K562 (cell line): ENCODE results near the gene RAB5A. TPM values are rescaled to one million over a fixed set of nuclear protein-coding genes. Genes with fewer than 3 reads are reported as not detected.

Experiments
- ATF4 ChIP-seq: fragments of 450-650 bp; formaldehyde crosslinking; IDR thresholded peaks from 2 replicates; pipeline ENCODE4 v1.4.0; 2022; ENCODE audit warnings: mild to moderate bottlenecking, moderate library complexity
- BCL6 ChIP-seq: fragments of 250-450 bp; sonication (Bioruptor Pico); IDR thresholded peaks from 2 replicates; pipeline ENCODE4 v1.4.0; 2020
- ESRRB ChIP-seq: fragments of 250-450 bp; sonication (Bioruptor Pico); IDR thresholded peaks from 2 replicates; pipeline ENCODE4 v1.5.0; 2020; ENCODE audit warnings: mild to moderate bottlenecking, moderate library complexity, borderline replicate concordance
- GMEB1 ChIP-seq: fragments of 250-450 bp; sonication (Bioruptor Pico); IDR thresholded peaks from 2 replicates; pipeline ENCODE4 v1.4.0; 2020; ENCODE audit warnings: mild to moderate bottlenecking
- GTF2A2 ChIP-seq: IDR thresholded peaks from 2 replicates; pipeline ENCODE4 v1.6.1; 2016; ENCODE audit warnings: mild to moderate bottlenecking, missing genetic modification characterization, missing compliant biosample characterization
- KLF13 ChIP-seq: fragments of 450-650 bp; IDR thresholded peaks from 2 replicates; pipeline ENCODE4 v1.6.1; 2016; ENCODE audit warnings: missing genetic modification characterization, low read depth, mild to moderate bottlenecking, missing compliant biosample characterization, moderate library complexity, borderline replicate concordance
- NCOA2 ChIP-seq, 2 experiments: fragments of 450-650 bp; IDR thresholded peaks; 2 replicates each; pipeline ENCODE4 v1.6.1; 2018; ENCODE audit warnings: mild to moderate bottlenecking in 2 of 2, moderate library complexity in 1 of 2; ENCODE audit not compliant: partially characterized antibody in 2 of 2
- NRF1 ChIP-seq, 2 experiments: fragments of 450-650 bp; IDR thresholded peaks in 1 of 2; conservative IDR thresholded peaks in 1 of 2; 2 replicates each; pipeline ENCODE4 v1.6.1; 2014; ENCODE audit warnings: mild to moderate bottlenecking in 2 of 2
- RBM34 ChIP-seq: fragments of 200-400 bp; formaldehyde crosslinking; IDR thresholded peaks from 2 replicates; pipeline ENCODE4 v1.6.1; 2018; ENCODE audit warnings: low read length, borderline replicate concordance; ENCODE audit not compliant: insufficient read depth
- RCOR1 ChIP-seq, 2 experiments: IDR thresholded peaks; 2 replicates each; pipeline ENCODE4 v1.6.1; 2012; ENCODE audit warnings: low read depth in 2 of 2, low read length in 2 of 2, borderline replicate concordance in 1 of 2, improper control_type of control experiment in 1 of 2
- RUNX1 ChIP-seq: sonication (generic); IDR thresholded peaks from 2 replicates; pipeline ENCODE4 v1.6.1; 2016; ENCODE audit warnings: antibody characterized with exemption, low read depth
- SNRNP70 ChIP-seq: fragments of 200-400 bp; formaldehyde crosslinking; optimal IDR thresholded peaks from 2 replicates; pipeline ENCODE3; 2017; ENCODE audit warnings: low read depth, low read length
- SPI1 ChIP-seq: IDR thresholded peaks from 2 replicates; pipeline ENCODE4 v1.6.1; 2011; ENCODE audit warnings: low read depth, low read length, control low read depth, borderline replicate concordance
- TAF9B ChIP-seq: fragments of 450-650 bp; IDR thresholded peaks from 2 replicates; pipeline ENCODE4 v1.6.1; 2018; ENCODE audit warnings: mild to moderate bottlenecking; ENCODE audit not compliant: partially characterized antibody
- TARDBP ChIP-seq: fragments of 450-650 bp; IDR thresholded peaks from 2 replicates; pipeline ENCODE4 v1.6.1; 2016
- TCF15 ChIP-seq: fragments of 250-450 bp; sonication (Bioruptor Pico); IDR thresholded peaks from 2 replicates; pipeline ENCODE4 v1.8.0; 2022; ENCODE audit warnings: moderate library complexity, mild to moderate bottlenecking, inconsistent platforms
- THRAP3 ChIP-seq: fragments of 450-650 bp; IDR thresholded peaks from 2 replicates; pipeline ENCODE4 v1.6.1; 2016; ENCODE audit warnings: mild to moderate bottlenecking, inconsistent platforms, borderline replicate concordance
- ZNF12 ChIP-seq: sonication (generic); formaldehyde crosslinking; IDR thresholded peaks from 2 replicates; pipeline ENCODE4 v1.4.0; 2020; ENCODE audit warnings: mild to moderate bottlenecking, missing genetic modification reagents
- ZNF175 ChIP-seq: fragments of 200-800 bp; sonication (Bioruptor generic); IDR thresholded peaks from 2 replicates; pipeline ENCODE4 v1.6.1; 2016; ENCODE audit warnings: low read depth, mild to moderate bottlenecking, missing genetic modification characterization, missing compliant biosample characterization
- ZNF184 ChIP-seq: sonication (generic); formaldehyde crosslinking; IDR thresholded peaks from 2 replicates; pipeline ENCODE4 v1.5.0; 2020; ENCODE audit warnings: missing genetic modification reagents
- ZNF518B ChIP-seq: fragments of 250-450 bp; sonication (Bioruptor Pico); IDR thresholded peaks from 2 replicates; pipeline ENCODE4 v1.5.0; 2021; ENCODE audit warnings: mild to moderate bottlenecking, moderate library complexity
- polyA plus RNA-seq, 8 experiments: library from polyadenylated mRNA; depleted of rRNA in 4 of 8; stranded (reverse) in 5 of 8; unstranded in 3 of 8; fragments of >200 nt; fragmentation: Nextera tagmentation in 2 of 8; fragmentation: Illumina TruSeq in 1 of 8; extraction: Ambion mirVana in 2 of 8; extraction: Trizol in 1 of 8; gene quantifications; 2 replicates each; pipeline versions ENCODE4 v1.2.1 to v1.2.3, GENCODE V29; 2011 to 2014; ENCODE audit warnings: inconsistent platforms in 1 of 8, missing spikeins in 1 of 8
- total RNA-seq, 7 experiments: library from RNA; depleted of rRNA in 6 of 7; stranded (reverse); fragments of >200 nt in 6 of 7; fragmentation: Illumina TruSeq in 2 of 7; extraction: Trizol in 2 of 7; gene quantifications; 2 replicates each; pipeline versions ENCODE4 v1.2.1 to v1.2.3, GENCODE V29; 2011 to 2021; ENCODE audit warnings: low replicate concordance in 1 of 7

RAB5A gene
- total and polyA plus RNA-seq, 9 of the 15 experiments (the other 6 are each of a cell fraction or from before 2014, with no cell fraction given) = 28.3 to 64.2 (median 49.0) TPM

GRCh38 chr3:19946832-19947548 is at the start of gene RAB5A (continued):
- TF ChIP-seq ZNF518B (CRISPR knock-in tag) (no peak), TCF15 (CRISPR knock-in tag) (no peak), ZNF184 (CRISPR knock-in tag) (no peak), THRAP3 (no peak), KLF13 (tag) (peak; percentile 98), RUNX1 (no peak), RCOR1 (IDR thresholded peaks at IDR 0.05; ENCODE audit: borderline replicate concordance in 1 of 2, low read depth in 2 of 2, low read length in 2 of 2) (peak in 1 of 2 experiments; percentile 51; a peak in 1 of 4 replicates), NRF1 (conservative IDR thresholded peaks at IDR 0.05 in 1 of 2, IDR thresholded peaks at IDR 0.05 in 1 of 2) (peak; percentile 83 to 86), SNRNP70 (no peak), ATF4 (CRISPR knock-in tag) (0 out of 2 replicates have a peak, but pooled peaks have one; percentile 25), TAF9B (peak; percentile 90), ESRRB (CRISPR knock-in tag) (no peak), TARDBP (peak; percentile 54), ZNF175 (CRISPR knock-in tag) (peak; percentile 54; the same call in 1 of the 2 replicates), GMEB1 (CRISPR knock-in tag) (peak; percentile 96), GTF2A2 (no peak), BCL6 (CRISPR knock-in tag) (no peak), ZNF12 (CRISPR knock-in tag) (peak; percentile 22; the same call in 1 of the 2 replicates), RBM34 (0 out of 2 replicates have a peak, but pooled peaks have one; percentile 54), NCOA2 (IDR thresholded peaks at IDR 0.05; ENCODE audit: partially characterized antibody in 2 of 2) (no peak), SPI1 (peak; percentile 90)
